Keratinocyte (primary cell): ENCODE results near the gene GAL.

Experiments
- EZH2 ChIP-seq: IDR thresholded peaks from one replicate; pipeline ENCODE4 v1.6.1; 2012; ENCODE audit warnings: inconsistent platforms, mild to moderate bottlenecking, low read length, moderate library complexity
- TF ChIP-seq, protein P1 (sequence below), 3 experiments: IDR thresholded peaks in 1 of 3; conservative IDR thresholded peaks in 1 of 3; optimal IDR thresholded peaks in 1 of 3; 2 replicates in 2 of 3; 3 replicates in 1 of 3; pipeline versions ENCODE3 to v1.5.1; 2011; ENCODE audit warnings: low read length in 3 of 3, mild to moderate bottlenecking in 3 of 3, moderate library complexity in 2 of 3, control low read depth in 1 of 3, inconsistent platforms in 1 of 3; ENCODE audit not compliant: insufficient read depth in 2 of 3; ENCODE audit errors: extremely low read depth in 1 of 3

DNA sequence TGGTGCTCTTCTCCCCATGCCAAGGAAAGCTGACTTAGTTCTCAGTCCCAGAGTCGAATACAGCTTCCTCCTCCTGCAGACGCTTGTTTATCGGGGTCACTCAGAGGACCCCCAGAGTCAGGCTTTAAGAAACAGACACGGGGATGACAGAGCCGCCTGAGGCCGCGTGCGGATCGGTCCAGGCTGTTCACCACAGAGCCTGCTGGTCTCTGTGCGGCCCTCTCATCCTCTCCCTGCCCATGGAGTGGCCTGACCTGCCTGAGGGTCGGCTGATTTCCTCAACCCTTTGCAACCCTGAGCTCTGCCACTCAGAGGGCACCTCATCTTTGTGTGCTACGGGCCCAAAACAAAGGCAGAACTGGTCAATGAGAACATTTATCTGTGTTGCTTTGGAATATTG is 2.1 kb downstream of the GAL start:
- TF ChIP-seq, protein P1, sequence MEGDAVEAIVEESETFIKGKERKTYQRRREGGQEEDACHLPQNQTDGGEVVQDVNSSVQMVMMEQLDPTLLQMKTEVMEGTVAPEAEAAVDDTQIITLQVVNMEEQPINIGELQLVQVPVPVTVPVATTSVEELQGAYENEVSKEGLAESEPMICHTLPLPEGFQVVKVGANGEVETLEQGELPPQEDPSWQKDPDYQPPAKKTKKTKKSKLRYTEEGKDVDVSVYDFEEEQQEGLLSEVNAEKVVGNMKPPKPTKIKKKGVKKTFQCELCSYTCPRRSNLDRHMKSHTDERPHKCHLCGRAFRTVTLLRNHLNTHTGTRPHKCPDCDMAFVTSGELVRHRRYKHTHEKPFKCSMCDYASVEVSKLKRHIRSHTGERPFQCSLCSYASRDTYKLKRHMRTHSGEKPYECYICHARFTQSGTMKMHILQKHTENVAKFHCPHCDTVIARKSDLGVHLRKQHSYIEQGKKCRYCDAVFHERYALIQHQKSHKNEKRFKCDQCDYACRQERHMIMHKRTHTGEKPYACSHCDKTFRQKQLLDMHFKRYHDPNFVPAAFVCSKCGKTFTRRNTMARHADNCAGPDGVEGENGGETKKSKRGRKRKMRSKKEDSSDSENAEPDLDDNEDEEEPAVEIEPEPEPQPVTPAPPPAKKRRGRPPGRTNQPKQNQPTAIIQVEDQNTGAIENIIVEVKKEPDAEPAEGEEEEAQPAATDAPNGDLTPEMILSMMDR (optimal IDR thresholded peaks at IDR 0.05 in 1 of 3, IDR thresholded peaks at IDR 0.05 in 1 of 3, conservative IDR thresholded peaks at IDR 0.05 in 1 of 3; ENCODE audit: extremely low read depth in 1 of 3, insufficient read depth in 2 of 3, low read length in 3 of 3): no peak
- TF ChIP-seq EZH2: no peak
